Endothelial cell of umbilical vein (primary cell): ENCODE measurements around the gene POPDC3.

ENCODE experiments used
- EZH2 ChIP-seq: IDR thresholded peaks from 2 replicates; pipeline ENCODE4 v1.6.1; 2012; ENCODE audit warnings: borderline replicate concordance, low read depth, mild to moderate bottlenecking, moderate library complexity, low read length, inconsistent platforms; ENCODE audit not compliant: severe bottlenecking
- GATA2 ChIP-seq: IDR thresholded peaks from 2 replicates; pipeline ENCODE4 v1.7.0; 2011; ENCODE audit warnings: low read depth, mild to moderate bottlenecking, moderate library complexity, mixed read lengths, low read length; ENCODE audit not compliant: insufficient read length, insufficient read depth
- MYC ChIP-seq: IDR thresholded peaks from one replicate; pipeline ENCODE4 v1.6.1; 2011; ENCODE audit warnings: mild to moderate bottlenecking, low read depth, low read length
- POLR2A ChIP-seq: IDR thresholded peaks from 2 replicates; pipeline ENCODE4 v1.6.1; 2012; ENCODE audit warnings: low read depth, mild to moderate bottlenecking, control low read depth, low read length
- POLR2AphosphoS5 ChIP-seq: IDR thresholded peaks from 2 replicates; pipeline ENCODE4 v1.6.1; 2012; ENCODE audit warnings: low read depth, mild to moderate bottlenecking, control low read depth, low read length, moderate library complexity; ENCODE audit not compliant: insufficient read depth
- TF ChIP-seq, protein P1 (sequence below), 2 donors: IDR thresholded peaks; 1 replicate in 1 of 2; 2 replicates in 1 of 2; pipeline ENCODE4 v1.5.1; 2011; ENCODE audit warnings: low read length in 2 of 2, mild to moderate bottlenecking in 2 of 2, moderate library complexity in 2 of 2, control low read depth in 1 of 2, inconsistent platforms in 1 of 2, low read depth in 1 of 2; ENCODE audit not compliant: insufficient read depth in 1 of 2; ENCODE audit errors: extremely low read depth in 1 of 2
- TF ChIP-seq, protein P2 (sequence below): IDR thresholded peaks from 2 replicates; pipeline ENCODE4 v1.6.1; 2011; ENCODE audit not compliant: insufficient read depth, insufficient read length

GRCh38 chr6:105220186-105220585, 40.4 kb upstream of the POPDC3 start:
- TF ChIP-seq, protein P1, sequence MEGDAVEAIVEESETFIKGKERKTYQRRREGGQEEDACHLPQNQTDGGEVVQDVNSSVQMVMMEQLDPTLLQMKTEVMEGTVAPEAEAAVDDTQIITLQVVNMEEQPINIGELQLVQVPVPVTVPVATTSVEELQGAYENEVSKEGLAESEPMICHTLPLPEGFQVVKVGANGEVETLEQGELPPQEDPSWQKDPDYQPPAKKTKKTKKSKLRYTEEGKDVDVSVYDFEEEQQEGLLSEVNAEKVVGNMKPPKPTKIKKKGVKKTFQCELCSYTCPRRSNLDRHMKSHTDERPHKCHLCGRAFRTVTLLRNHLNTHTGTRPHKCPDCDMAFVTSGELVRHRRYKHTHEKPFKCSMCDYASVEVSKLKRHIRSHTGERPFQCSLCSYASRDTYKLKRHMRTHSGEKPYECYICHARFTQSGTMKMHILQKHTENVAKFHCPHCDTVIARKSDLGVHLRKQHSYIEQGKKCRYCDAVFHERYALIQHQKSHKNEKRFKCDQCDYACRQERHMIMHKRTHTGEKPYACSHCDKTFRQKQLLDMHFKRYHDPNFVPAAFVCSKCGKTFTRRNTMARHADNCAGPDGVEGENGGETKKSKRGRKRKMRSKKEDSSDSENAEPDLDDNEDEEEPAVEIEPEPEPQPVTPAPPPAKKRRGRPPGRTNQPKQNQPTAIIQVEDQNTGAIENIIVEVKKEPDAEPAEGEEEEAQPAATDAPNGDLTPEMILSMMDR (IDR thresholded peaks at IDR 0.05; ENCODE audit: extremely low read depth in 1 of 2, insufficient read depth in 1 of 2, low read depth in 1 of 2, low read length in 2 of 2) = no peak
- TF ChIP-seq POLR2A (no peak), POLR2AphosphoS5 (no peak), MYC (no peak), EZH2 (no peak), GATA2 (no peak)
- TF ChIP-seq, protein P2, sequence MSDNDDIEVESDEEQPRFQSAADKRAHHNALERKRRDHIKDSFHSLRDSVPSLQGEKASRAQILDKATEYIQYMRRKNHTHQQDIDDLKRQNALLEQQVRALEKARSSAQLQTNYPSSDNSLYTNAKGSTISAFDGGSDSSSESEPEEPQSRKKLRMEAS = no peak
